Stimulated activated CD4-positive, alpha-beta T cell treated with anti-CD3 and anti-CD28 coated beads, Interleukin-12 subunit alpha, Interleukin-12 subunit beta, amount 100 ng/mL, for 4 hours (primary cell): Measurements from ENCODE around the gene ARFIP2.
"Not testable (repeated sequence)": the region's sequence is repeated elsewhere in the genome, so short reads cannot be mapped to it uniquely, and the experiment has no call there.

Experiments
- DNase-seq: peaks from one replicate; pipeline ENCODE4 v3.0.0-alpha.2; 2020

The ARFIP2 gene

GRCh38 chr11:6481012-6481923, at the start of gene ARFIP2, which contains the start of gene TIMM10B:
ARFIP2 (minus strand) TSS chr11:6481331; CDS start chr11:6480421, 910 bp downstream.
TIMM10B (plus strand) TSS chr11:6481501; CDS start chr11:6481517, 16 bp downstream.
- DNase-seq, result peak; percentile 95

- no peak for DNase-seq
These were observed 49.7 kb upstream of the ARFIP2 start for GRCh38 chr11:6530848-6531247.

- no peak for DNase-seq
These were observed 48.1 kb upstream of the ARFIP2 start for GRCh38 chr11:6529266-6529665.

GRCh38 chr11:6526411-6527135, 45.4 kb upstream of the ARFIP2 start:
- no peak for DNase-seq

GRCh38 chr11:6523253-6523652, 42.1 kb upstream of the ARFIP2 start:
- DNase-seq, result no peak

GRCh38 chr11:6521946-6522345, 40.8 kb upstream of the ARFIP2 start:
- DNase-seq, result not testable (repeated sequence)

GRCh38 chr11:6520265-6520664, 39.1 kb upstream of the ARFIP2 start:
- DNase-seq, result no peak

- no peak for DNase-seq
These were observed 35.7 kb upstream of the ARFIP2 start for GRCh38 chr11:6516865-6517264.

- DNase-seq, result no peak
These were observed 24.6 kb upstream of the ARFIP2 start for GRCh38 chr11:6505577-6506240.

GRCh38 chr11:6504166-6504565, 23.0 kb upstream of the ARFIP2 start:
- no peak for DNase-seq

- DNase-seq, result no peak
These were observed 21.3 kb upstream of the ARFIP2 start for GRCh38 chr11:6502382-6502781.

- no peak for DNase-seq
These were observed 17.4 kb upstream of the ARFIP2 start for GRCh38 chr11:6498544-6498943.

- no peak for DNase-seq
These were observed 17.0 kb upstream of the ARFIP2 start for GRCh38 chr11:6498121-6498520.

- DNase-seq, result no peak
These were observed 16.1 kb upstream of the ARFIP2 start, which contains the start of gene DNHD1 for GRCh38 chr11:6497069-6497839. DNHD1 (plus strand) TSS chr11:6497280; CDS start chr11:6498216, 936 bp downstream.

- no peak for DNase-seq
These were observed 8.2 kb upstream of the ARFIP2 start for GRCh38 chr11:6489306-6489705.

GRCh38 chr11:6488821-6489220, 7.7 kb upstream of the ARFIP2 start:
- no peak for DNase-seq

GRCh38 chr11:6488342-6488741, 7.2 kb upstream of the ARFIP2 start:
- DNase-seq, result no peak

GRCh38 chr11:6486938-6487337, 5.8 kb upstream of the ARFIP2 start:
- DNase-seq, result no peak

- no peak for DNase-seq
These were observed 5.1 kb upstream of the ARFIP2 start for GRCh38 chr11:6486256-6486655.

- DNase-seq, result no peak
These were observed 4.5 kb upstream of the ARFIP2 start for GRCh38 chr11:6485661-6486060.

- DNase-seq, result no peak
These were observed 1.9 kb upstream of the ARFIP2 start for GRCh38 chr11:6483015-6483414.

GRCh38 chr11:6482441-6482840, 1.3 kb upstream of the ARFIP2 start:
- no peak for DNase-seq

GRCh38 chr11:6481924-6482275, 769 bp upstream of the ARFIP2 start:
- no peak for DNase-seq
